ENCODE measurements around the gene IL1B. TPM values are rescaled to one million over a fixed set of nuclear protein-coding genes. Genes with fewer than 3 reads are reported as not detected.

IL1B gene
- total RNA-seq: not detected

GRCh38 chr2:112836695-112837117 is at the start of gene IL1B:
TSS of gene IL1B (minus strand) at chr2:112836779. CDS start at chr2:112836229, 550 bp downstream.
- ATAC-seq (no peak), DNase-seq (ENCODE audit: low spot score) (no peak)

GRCh38 chr2:112886291-112886690 is 49.7 kb upstream of the IL1B start:
- ATAC-seq: no peak
- no peak for DNase-seq (ENCODE audit: low spot score)

GRCh38 chr2:112885506-112885902 is 48.9 kb upstream of the IL1B start:
- DNase-seq (ENCODE audit: low spot score) (no peak), ATAC-seq (peak; percentile 24)

GRCh38 chr2:112884869-112885505 is 48.4 kb upstream of the IL1B start:
- DNase-seq (ENCODE audit: low spot score) (peak; percentile 80), ATAC-seq (peak; percentile 100)

GRCh38 chr2:112883669-112884068 is 47.1 kb upstream of the IL1B start:
- ATAC-seq (no peak), DNase-seq (ENCODE audit: low spot score) (no peak)

GRCh38 chr2:112881217-112881985 is 44.8 kb upstream of the IL1B start:
- DNase-seq (ENCODE audit: low spot score) (no peak), ATAC-seq (no peak)

GRCh38 chr2:112880696-112881095 is 44.1 kb upstream of the IL1B start:
- DNase-seq (ENCODE audit: low spot score) (no peak), ATAC-seq (no peak)

- ATAC-seq: no peak
- DNase-seq (ENCODE audit: low spot score): no peak
Observed at GRCh38 chr2:112880091-112880531, 43.5 kb upstream of the IL1B start.

- no peak for ATAC-seq
- DNase-seq (ENCODE audit: low spot score): no peak
Observed at GRCh38 chr2:112879491-112880041, 43.0 kb upstream of the IL1B start.

- no peak for DNase-seq (ENCODE audit: low spot score)
- ATAC-seq: no peak
Observed at GRCh38 chr2:112877423-112877822, 40.8 kb upstream of the IL1B start.

- ATAC-seq (no peak), DNase-seq (ENCODE audit: low spot score) (no peak)
Observed at GRCh38 chr2:112876971-112877361, 40.4 kb upstream of the IL1B start.

- ATAC-seq: no peak
- no peak for DNase-seq (ENCODE audit: low spot score)
Observed at GRCh38 chr2:112876257-112876970, 39.8 kb upstream of the IL1B start.

GRCh38 chr2:112870841-112871835 is 34.6 kb upstream of the IL1B start:
- ATAC-seq (peak; percentile 63), DNase-seq (ENCODE audit: low spot score) (no peak)

- ATAC-seq: no peak
- DNase-seq (ENCODE audit: low spot score): no peak
Observed at GRCh38 chr2:112869258-112869842, 32.8 kb upstream of the IL1B start.

- DNase-seq (ENCODE audit: low spot score): no peak
- no peak for ATAC-seq
Observed at GRCh38 chr2:112867701-112868631, 31.4 kb upstream of the IL1B start.

- DNase-seq (ENCODE audit: low spot score): no peak
Observed at GRCh38 chr2:112866128-112866835, 29.7 kb upstream of the IL1B start.

GRCh38 chr2:112864072-112864471 is 27.5 kb upstream of the IL1B start:
- DNase-seq (ENCODE audit: low spot score) (no peak), ATAC-seq (no peak)

More at GRCh38 chr2:112866128-112866835, 29.7 kb upstream of the IL1B start:
- no peak for ATAC-seq

Measured in left lobe of liver (tissue), 2 donors.